Right ventricle myocardium inferior (tissue), 1 donor: Measurements from ENCODE around the gene IL2RA. TPM values are rescaled to one million over a fixed set of nuclear protein-coding genes. Genes with fewer than 3 reads are reported as not detected.
"Not testable (repeated sequence)": the region's sequence is repeated elsewhere in the genome, so short reads cannot be mapped to it uniquely, and the experiment has no call there.

ENCODE experiments used
- ATAC-seq: fragments of 200-7000 bp; cut with Tn5 transposase; one replicate; pipeline ENCODE4 v1.9.1; 2020; ENCODE audit warnings: mild to moderate bottlenecking, moderate library complexity
- DNase-seq: peaks from one replicate; pipeline ENCODE4 v3.0.0; 2021; ENCODE audit errors: missing footprints
- intact Hi-C: fragments of 100-400 bp; cut with DNase I; formaldehyde crosslinking; loops from one replicate; pipeline ENCODE4 v1.11.0; 2022
- total RNA-seq: library from RNA; stranded (reverse); fragmentation: NEBNext Ultra II Directional; extraction: Animal tissue kit (Norgen Biotek cat#: 25700); gene quantifications from one replicate; pipeline ENCODE4 v1.2.1, GENCODE V29; 2021
- donor health status: DM: no; HTN: yes; CAD: no; lungs with severe emphysema.

The IL2RA gene
- total RNA-seq, 1 donor from 2014 or later: 3.8 TPM

- intact Hi-C loops: no loop called here
- DNase-seq (no peak), ATAC-seq (peak; percentile 79)
Observed at GRCh38 chr10:6065835-6066234, 3.7 kb upstream of the IL2RA start.

DNA sequence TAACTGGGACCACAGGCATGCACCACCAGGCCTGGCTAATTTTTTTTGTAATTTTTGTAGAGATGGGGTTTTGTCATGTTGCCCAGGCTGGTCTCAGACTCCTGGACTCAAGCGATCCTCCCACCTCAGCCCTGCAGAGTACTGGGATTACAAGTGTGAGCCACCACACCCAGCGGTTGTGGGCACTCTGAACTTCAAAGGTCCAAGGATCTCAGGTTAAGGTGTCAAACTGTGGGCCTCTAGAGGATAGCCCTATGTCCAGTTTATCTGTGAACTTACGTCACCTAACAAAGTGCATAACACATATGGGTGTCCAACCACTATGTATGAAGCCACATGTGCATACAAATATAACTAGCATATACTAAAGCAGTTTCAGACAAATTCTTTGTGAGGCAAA lies 3.2 kb upstream of the IL2RA start:
- no peak for DNase-seq
- intact Hi-C loops: no loop called here

GRCh38 chr10:6064726-6065125 lies 2.6 kb upstream of the IL2RA start:
- intact Hi-C loops, ATAC-seq, DNase-seq: not testable (repeated sequence)

More for the DNA sequence above, 3.2 kb upstream of the IL2RA start:
- no peak for ATAC-seq

GRCh38 chr10:6064119-6064518 lies 2.0 kb upstream of the IL2RA start:
- intact Hi-C loops: no loop called here
- no peak for DNase-seq
- no peak for ATAC-seq

GRCh38 chr10:6061056-6061455 lies 1.1 kb downstream of the IL2RA start:
- no peak for ATAC-seq
- intact Hi-C loops: no loop called here
- DNase-seq: no peak

GRCh38 chr10:6059506-6059905 lies 2.7 kb downstream of the IL2RA start:
- intact Hi-C loops: no loop called here
- no peak for DNase-seq
- ATAC-seq: no peak

GRCh38 chr10:6058682-6059475 lies 3.3 kb downstream of the IL2RA start:
- ATAC-seq (no peak), DNase-seq (no peak)
- intact Hi-C loops: no loop called here

DNA sequence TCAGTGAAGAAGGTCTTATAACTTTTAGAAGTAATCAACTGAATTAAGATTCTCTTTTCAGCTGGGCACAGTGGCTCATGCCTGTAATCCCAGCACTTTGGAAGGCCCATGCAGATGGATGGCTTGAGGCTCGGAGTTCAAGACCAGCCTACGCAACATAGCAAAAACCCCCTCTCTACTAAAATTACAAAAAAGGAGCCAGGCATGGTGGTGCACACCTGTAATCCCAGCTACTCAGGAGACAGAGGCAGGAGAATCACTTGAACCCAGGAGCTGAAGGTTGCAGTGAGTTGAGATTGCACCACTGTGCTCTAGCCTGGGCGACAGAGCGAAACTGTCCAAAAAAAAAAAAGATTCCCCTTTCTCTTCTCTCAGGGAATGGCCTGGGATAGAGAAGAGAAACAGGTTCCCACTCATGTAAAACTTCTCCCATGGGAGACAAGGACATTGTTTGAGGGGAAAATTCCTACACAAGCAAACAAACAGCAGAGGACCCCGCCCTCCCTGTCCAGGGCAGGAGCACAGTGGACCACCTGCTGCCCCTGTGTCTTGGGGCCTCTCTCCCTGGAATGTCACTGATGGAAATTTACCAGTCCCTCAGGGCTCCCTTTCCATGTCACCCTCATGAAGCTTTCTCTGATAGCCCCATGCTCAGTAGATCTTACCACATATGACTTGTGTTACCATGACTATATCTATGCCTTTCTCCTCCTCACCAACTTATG lies 5.6 kb downstream of the IL2RA start:
- DNase-seq: no peak
- no peak for ATAC-seq

GRCh38 chr10:6055929-6056328 lies 6.2 kb downstream of the IL2RA start:
- ATAC-seq (no peak), DNase-seq (no peak)
- intact Hi-C loops: loop anchor here (2.0 kb wide), 1 partner anchor 31 kb away; no protein-coding TSS in a partner anchor

More for the DNA sequence above, 5.6 kb downstream of the IL2RA start:
- intact Hi-C loops: loop anchor here (2.0 kb wide), 1 partner anchor 30 kb away; no protein-coding TSS in a partner anchor

DNA sequence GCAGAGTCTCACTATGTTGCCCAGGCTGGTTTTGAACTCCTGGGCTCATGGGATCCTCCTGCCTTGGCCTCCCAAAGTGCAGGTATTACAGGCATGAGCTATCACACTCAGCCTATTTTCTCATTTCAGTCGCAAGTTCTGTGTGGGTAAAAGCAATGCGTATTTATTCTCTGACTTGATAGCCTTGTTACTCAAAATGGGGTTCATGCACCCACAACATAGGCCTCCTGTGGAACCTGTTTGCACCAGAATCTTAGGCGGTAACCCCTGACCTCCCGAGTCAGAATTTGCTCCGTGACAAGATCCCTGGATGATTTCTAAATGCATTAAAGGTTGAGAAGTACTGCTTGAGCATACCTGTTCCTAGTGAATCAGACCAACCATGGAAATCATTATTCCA lies 7.3 kb downstream of the IL2RA start:
- intact Hi-C loops: loop anchor here (5.0 kb wide), 2 partner anchors 78 to 108 kb away; partner anchors contain the start of gene IL15RA
- no peak for ATAC-seq
- no peak for DNase-seq

GRCh38 chr10:6053816-6054631 lies 8.1 kb downstream of the IL2RA start:
- intact Hi-C loops: loop anchor here (5.0 kb wide), 2 partner anchors 77 to 107 kb away; partner anchors contain the start of gene IL15RA
- DNase-seq (peak; percentile 78), ATAC-seq (peak; percentile 36)

- DNase-seq (no peak), ATAC-seq (no peak)
- intact Hi-C loops: loop anchor here (5.0 kb wide), 2 partner anchors 76 to 106 kb away; partner anchors contain the start of gene IL15RA
Observed at GRCh38 chr10:6053303-6053702, 8.9 kb downstream of the IL2RA start.

DNA sequence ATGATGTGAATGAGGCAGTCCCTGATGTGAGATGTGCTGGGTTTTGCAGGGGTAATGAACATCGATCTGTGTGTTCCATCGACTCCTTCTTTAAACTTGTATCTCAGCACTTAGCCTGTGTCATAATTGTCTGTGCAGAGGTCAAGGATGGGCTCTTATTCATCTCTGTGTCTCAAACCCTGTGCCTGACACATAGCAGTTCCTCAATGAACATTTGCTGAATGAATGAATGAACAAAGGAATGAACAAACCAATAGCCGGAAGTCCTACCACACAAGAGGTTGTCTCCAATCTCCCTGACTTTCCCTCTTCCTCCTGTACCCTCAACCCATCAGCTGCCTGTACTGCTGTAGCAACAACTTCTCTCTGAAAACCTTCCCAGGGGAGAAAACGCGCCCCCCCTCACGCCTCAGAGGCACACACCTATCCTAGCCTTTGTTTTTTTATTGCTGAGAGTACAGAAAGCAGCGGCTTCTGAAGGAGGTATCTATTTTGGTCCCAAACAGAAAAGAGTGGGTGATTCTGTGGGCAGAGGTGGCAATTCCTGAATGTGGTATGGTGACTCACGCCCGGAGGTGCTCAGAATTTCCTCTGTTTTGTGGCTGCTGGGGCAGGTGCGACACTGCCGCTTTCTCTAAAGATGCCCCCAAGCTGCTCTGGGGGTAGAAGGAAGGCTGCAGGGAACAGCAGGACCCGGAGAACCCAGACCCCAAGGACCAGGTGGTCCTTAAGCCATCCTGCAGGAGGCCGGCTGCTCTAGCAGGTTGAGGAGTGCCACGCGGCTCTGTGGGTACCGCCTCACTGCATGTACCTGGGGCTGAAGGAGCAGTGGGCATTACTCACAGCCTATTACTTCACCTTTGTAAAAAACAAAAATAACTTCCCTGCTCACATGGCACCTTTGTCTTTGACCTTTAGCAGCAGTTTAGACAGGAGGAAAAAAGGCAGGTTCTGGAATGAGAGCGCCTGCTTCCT lies 9.6 kb downstream of the IL2RA start:
- no peak for ATAC-seq
- DNase-seq: peak; percentile 55
- intact Hi-C loops: loop anchor here (5.0 kb wide), 2 partner anchors 75 to 105 kb away; partner anchors contain the start of gene IL15RA

DNA sequence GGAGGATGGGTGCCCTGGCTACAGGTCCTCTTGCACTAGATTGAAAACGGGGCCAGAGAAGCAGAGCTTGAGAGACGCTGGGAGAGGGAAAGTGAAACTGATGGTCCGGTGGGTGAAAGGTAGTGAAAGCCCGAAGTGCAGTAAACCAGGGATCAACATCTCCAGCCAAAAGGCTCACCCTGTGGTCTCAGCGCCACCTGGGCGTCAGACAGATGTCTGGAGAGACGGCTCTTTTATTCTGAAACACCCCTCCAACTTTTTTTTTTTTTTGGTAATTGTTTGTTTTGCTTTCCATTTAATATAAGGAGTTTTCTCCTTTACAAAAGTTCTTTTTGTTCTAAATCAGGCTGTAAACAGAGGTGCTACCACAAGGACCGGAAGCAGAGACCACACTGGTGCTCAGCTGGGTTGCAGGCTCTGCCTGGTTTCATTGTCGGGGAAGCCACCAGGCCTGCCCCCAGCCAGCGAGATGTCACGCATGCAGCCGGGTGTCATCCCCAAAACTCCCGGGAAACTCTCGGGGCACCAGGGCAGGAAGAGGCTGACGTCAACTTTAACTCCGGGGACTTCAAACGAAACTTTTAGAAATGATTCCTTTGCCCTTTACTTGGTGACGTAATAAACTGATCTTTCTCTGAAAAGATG lies 11.2 kb downstream of the IL2RA start:
- ATAC-seq (peak; percentile 68), DNase-seq (peak; percentile 81)
- intact Hi-C loops: loop anchor here (2.0 to 5.0 kb wide), 3 partner anchors 36 to 104 kb away; partner anchors contain the start of gene IL15RA

GRCh38 chr10:6049031-6049400 lies 13.2 kb downstream of the IL2RA start:
- DNase-seq: no peak
- intact Hi-C loops: no loop called here
- ATAC-seq: no peak

- intact Hi-C loops: no loop called here
- DNase-seq (no peak), ATAC-seq (no peak)
Observed at GRCh38 chr10:6048281-6049030, 13.7 kb downstream of the IL2RA start.

- intact Hi-C loops: no loop called here
- DNase-seq (no peak), ATAC-seq (no peak)
Observed at GRCh38 chr10:6047847-6048246, 14.3 kb downstream of the IL2RA start.
